Liver (tissue), 9 donors: ENCODE results near the gene ERO1B. TPM values are rescaled to one million over a fixed set of nuclear protein-coding genes. Genes with fewer than 3 reads are reported as not detected.

Source experiments
- DNase-seq: peaks from one replicate; pipeline ENCODE4 v3.0.0-alpha.2; 2017; ENCODE audit warnings: low spot score
- H3K27ac ChIP-seq, 2 donors: one replicate each; pipeline ENCODE4 v1.7.0; 2013; ENCODE audit warnings: inconsistent platforms in 2 of 2, low read length in 2 of 2, control low read depth in 1 of 2, low read depth in 1 of 2, mild to moderate bottlenecking in 1 of 2
- H3K27me3 ChIP-seq, 4 donors: one replicate each; pipeline versions ENCODE4 v1.6.1 to v1.7.0; 2013; ENCODE audit warnings: low read length in 3 of 4, inconsistent platforms in 1 of 4, mild to moderate bottlenecking in 1 of 4, moderate library complexity in 1 of 4; ENCODE audit not compliant: control insufficient read depth in 4 of 4, insufficient read depth in 4 of 4
- H3K36me3 ChIP-seq, 4 donors: one replicate each; pipeline versions ENCODE4 v1.6.1 to v1.7.0; 2013; ENCODE audit warnings: low read length in 3 of 4, mild to moderate bottlenecking in 3 of 4, low read depth in 1 of 4, moderate library complexity in 1 of 4; ENCODE audit not compliant: control insufficient read depth in 4 of 4, insufficient read depth in 3 of 4
- H3K4me1 ChIP-seq, 4 donors: one replicate each; pipeline versions ENCODE4 v1.6.1 to v1.7.0; 2013; ENCODE audit warnings: low read length in 3 of 4, mild to moderate bottlenecking in 3 of 4, moderate library complexity in 1 of 4; ENCODE audit not compliant: control insufficient read depth in 4 of 4, insufficient read depth in 4 of 4
- H3K4me3 ChIP-seq, 3 donors: one replicate each; pipeline versions ENCODE4 v1.6.1 to v1.7.0; 2013; ENCODE audit warnings: low read length in 3 of 3, control low read depth in 1 of 3, low read depth in 1 of 3, mild to moderate bottlenecking in 1 of 3
- H3K9ac ChIP-seq, 2 donors: one replicate each; pipeline ENCODE4 v1.7.0; 2013; ENCODE audit warnings: low read length in 2 of 2, mild to moderate bottlenecking in 2 of 2, moderate library complexity in 2 of 2, control low read depth in 1 of 2, low read depth in 1 of 2
- H3K9me3 ChIP-seq, 4 donors: one replicate each; pipeline versions ENCODE4 v1.6.1 to v1.7.0; 2013; ENCODE audit warnings: low read length in 3 of 4; ENCODE audit not compliant: control insufficient read depth in 4 of 4
- ATF3 ChIP-seq: IDR thresholded peaks from 2 replicates; pipeline ENCODE4 v1.6.1; 2016; ENCODE audit warnings: antibody characterized with exemption
- EGR1 ChIP-seq, 2 donors: IDR thresholded peaks; 2 replicates each; pipeline ENCODE4 v1.6.1; 2016 to 2018; ENCODE audit warnings: antibody characterized with exemption in 2 of 2, low read depth in 2 of 2
- FOXA1 ChIP-seq: IDR thresholded peaks from 2 replicates; pipeline ENCODE4 v1.6.1; 2016; ENCODE audit warnings: antibody characterized with exemption
- FOXA2 ChIP-seq: IDR thresholded peaks from 2 replicates; pipeline ENCODE4 v1.6.1; 2016; ENCODE audit warnings: antibody characterized with exemption
- GABPA ChIP-seq, 2 donors: IDR thresholded peaks in 1 of 2; conservative IDR thresholded peaks in 1 of 2; 2 replicates each; pipeline ENCODE4 v1.6.1; 2016; ENCODE audit warnings: antibody characterized with exemption in 2 of 2, mild to moderate bottlenecking in 1 of 2, moderate library complexity in 1 of 2
- HNF4A ChIP-seq, 2 donors: conservative IDR thresholded peaks; 2 replicates each; pipeline ENCODE4 v1.6.1; 2016; ENCODE audit warnings: antibody characterized with exemption in 2 of 2, mild to moderate bottlenecking in 2 of 2
- HNF4G ChIP-seq: IDR thresholded peaks from 2 replicates; pipeline ENCODE4 v1.6.1; 2016; ENCODE audit warnings: antibody characterized with exemption
- JUND ChIP-seq, 2 donors: IDR thresholded peaks; 2 replicates each; pipeline ENCODE4 v1.6.1; 2016; ENCODE audit warnings: antibody characterized with exemption in 2 of 2
- MAX ChIP-seq: IDR thresholded peaks from 2 replicates; pipeline ENCODE4 v1.6.1; 2016; ENCODE audit warnings: antibody characterized with exemption
- NR2F2 ChIP-seq: IDR thresholded peaks from 2 replicates; pipeline ENCODE4 v1.6.1; 2016; ENCODE audit warnings: antibody characterized with exemption
- RAD21 ChIP-seq, 2 donors: IDR thresholded peaks; 2 replicates each; pipeline ENCODE4 v1.6.1; 2016; ENCODE audit warnings: antibody characterized with exemption in 2 of 2, mild to moderate bottlenecking in 2 of 2
- RXRA ChIP-seq, 2 donors: IDR thresholded peaks; 2 replicates each; pipeline ENCODE4 v1.6.1; 2017 to 2018; ENCODE audit warnings: antibody characterized with exemption in 2 of 2, mild to moderate bottlenecking in 1 of 2
- SP1 ChIP-seq: IDR thresholded peaks from 2 replicates; pipeline ENCODE4 v1.6.1; 2018; ENCODE audit warnings: antibody characterized with exemption, mild to moderate bottlenecking
- TAF1 ChIP-seq: conservative IDR thresholded peaks from 2 replicates; pipeline ENCODE4 v1.6.1; 2016; ENCODE audit warnings: antibody characterized with exemption, mild to moderate bottlenecking
- YY1 ChIP-seq: IDR thresholded peaks from 2 replicates; pipeline ENCODE4 v1.6.1; 2016; ENCODE audit warnings: antibody characterized with exemption, mild to moderate bottlenecking
- WGBS: extraction: QIAGEN DNeasy Blood & Tissue Kit; methylation state at CpG from one replicate; pipeline ENCODE4 v1.1.7; 2013; 5-methylcytosine and 5-hydroxymethylcytosine counted together
- polyA plus RNA-seq, 2 donors: library from polyadenylated mRNA; stranded (reverse) in 1 of 2; unstranded in 1 of 2; fragments of 200-250 nt in 1 of 2; fragments of >200 nt in 1 of 2; fragmentation: Nextera tagmentation in 1 of 2; extraction: Ambion mirVana in 1 of 2; gene quantifications; one replicate each; pipeline versions ENCODE4 v1.2.1 to v1.2.3, GENCODE V29; 2013 to 2015
- total RNA-seq, 2 donors: library from RNA; depleted of rRNA; stranded (reverse); fragments of >200 nt; gene quantifications; one replicate each; pipeline ENCODE4 v1.2.3, GENCODE V29; 2014
- TF ChIP-seq, protein P1 (sequence below): fragments of 150-350 bp; IDR thresholded peaks from 2 replicates; pipeline ENCODE4 v1.5.1; 2017; ENCODE audit warnings: improper control_type of control experiment, low read depth, low read length; ENCODE audit not compliant: missing input control
- TF ChIP-seq, protein P2 (sequence below): IDR thresholded peaks from 2 replicates; pipeline ENCODE4 v1.6.1; 2016; ENCODE audit warnings: antibody characterized with exemption
- TF ChIP-seq, protein P3 (sequence below): IDR thresholded peaks from 2 replicates; pipeline ENCODE4 v1.6.1; 2016; ENCODE audit warnings: antibody characterized with exemption, mild to moderate bottlenecking
- donor health status: healthy.
- donor health status: healthy.
- donor health status: healthy.
- donor health status: healthy.
- donor health status: healthy.

ERO1B gene
- total and polyA plus RNA-seq, 4 donors, result 5.5 to 22.9 (median 8.9) TPM

DNA sequence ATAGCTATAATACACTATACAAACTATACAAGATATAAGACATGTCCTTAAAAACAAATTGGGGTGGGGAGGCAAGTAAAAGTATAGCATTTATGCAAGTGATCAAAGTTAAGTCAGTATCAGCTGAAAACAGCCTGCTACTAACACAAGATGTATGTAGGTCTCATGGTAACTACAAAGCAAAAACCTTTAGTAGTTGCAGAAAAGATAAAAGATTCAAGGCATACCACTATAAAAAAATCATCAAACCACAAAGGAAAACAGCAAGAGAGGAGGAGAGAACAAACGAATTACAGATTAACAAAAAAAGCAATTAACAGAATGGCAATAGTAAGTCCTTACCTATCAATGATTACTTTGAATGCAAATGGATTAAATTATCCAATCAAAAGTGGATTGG, 22.7 kb downstream of the ERO1B start:
- DNase-seq, result no peak
- 97% methylated on average over 1 of the region's 1 CpG for WGBS
- no peak overlapping the region for H3K4me3 ChIP-seq
- peaks cover 0 to 6% (median 3%) of the 10 kb centered on the region in 4 donors for H3K9me3 ChIP-seq
- no peaks in the 10 kb centered on the region for H3K27me3 ChIP-seq
- H3K9ac ChIP-seq, result no peak overlapping the region
- peaks cover 0 to 4% (median 3%) of the 10 kb centered on the region in 4 donors for H3K36me3 ChIP-seq
- TF ChIP-seq, protein P1, sequence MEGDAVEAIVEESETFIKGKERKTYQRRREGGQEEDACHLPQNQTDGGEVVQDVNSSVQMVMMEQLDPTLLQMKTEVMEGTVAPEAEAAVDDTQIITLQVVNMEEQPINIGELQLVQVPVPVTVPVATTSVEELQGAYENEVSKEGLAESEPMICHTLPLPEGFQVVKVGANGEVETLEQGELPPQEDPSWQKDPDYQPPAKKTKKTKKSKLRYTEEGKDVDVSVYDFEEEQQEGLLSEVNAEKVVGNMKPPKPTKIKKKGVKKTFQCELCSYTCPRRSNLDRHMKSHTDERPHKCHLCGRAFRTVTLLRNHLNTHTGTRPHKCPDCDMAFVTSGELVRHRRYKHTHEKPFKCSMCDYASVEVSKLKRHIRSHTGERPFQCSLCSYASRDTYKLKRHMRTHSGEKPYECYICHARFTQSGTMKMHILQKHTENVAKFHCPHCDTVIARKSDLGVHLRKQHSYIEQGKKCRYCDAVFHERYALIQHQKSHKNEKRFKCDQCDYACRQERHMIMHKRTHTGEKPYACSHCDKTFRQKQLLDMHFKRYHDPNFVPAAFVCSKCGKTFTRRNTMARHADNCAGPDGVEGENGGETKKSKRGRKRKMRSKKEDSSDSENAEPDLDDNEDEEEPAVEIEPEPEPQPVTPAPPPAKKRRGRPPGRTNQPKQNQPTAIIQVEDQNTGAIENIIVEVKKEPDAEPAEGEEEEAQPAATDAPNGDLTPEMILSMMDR, result no peak
- TF ChIP-seq YY1 (no peak), MAX (no peak), EGR1 (IDR thresholded peaks at IDR 0.05; ENCODE audit: low read depth in 2 of 2) (no peak), FOXA2 (no peak), HNF4G (no peak), ATF3 (no peak), FOXA1 (no peak), GABPA (IDR thresholded peaks at IDR 0.05 in 1 of 2, conservative IDR thresholded peaks at IDR 0.05 in 1 of 2) (no peak), SP1 (no peak), RAD21 (IDR thresholded peaks at IDR 0.05) (no peak)
- H3K4me1 ChIP-seq, result no peaks in the 10 kb centered on the region
- H3K27ac ChIP-seq, result no peak overlapping the region

- TF ChIP-seq TAF1 (no peak), EGR1 (IDR thresholded peaks at IDR 0.05; ENCODE audit: low read depth in 2 of 2) (no peak), RAD21 (IDR thresholded peaks at IDR 0.05) (no peak), HNF4G (no peak), NR2F2 (no peak), GABPA (IDR thresholded peaks at IDR 0.05 in 1 of 2, conservative IDR thresholded peaks at IDR 0.05 in 1 of 2) (no peak), ATF3 (no peak), HNF4A (conservative IDR thresholded peaks at IDR 0.05) (no peak), FOXA2 (no peak), MAX (no peak), RXRA (IDR thresholded peaks at IDR 0.05) (no peak), JUND (IDR thresholded peaks at IDR 0.05) (no peak), FOXA1 (no peak), SP1 (no peak), YY1 (no peak)
- TF ChIP-seq, protein P1, result no peak
- TF ChIP-seq, protein P2, sequence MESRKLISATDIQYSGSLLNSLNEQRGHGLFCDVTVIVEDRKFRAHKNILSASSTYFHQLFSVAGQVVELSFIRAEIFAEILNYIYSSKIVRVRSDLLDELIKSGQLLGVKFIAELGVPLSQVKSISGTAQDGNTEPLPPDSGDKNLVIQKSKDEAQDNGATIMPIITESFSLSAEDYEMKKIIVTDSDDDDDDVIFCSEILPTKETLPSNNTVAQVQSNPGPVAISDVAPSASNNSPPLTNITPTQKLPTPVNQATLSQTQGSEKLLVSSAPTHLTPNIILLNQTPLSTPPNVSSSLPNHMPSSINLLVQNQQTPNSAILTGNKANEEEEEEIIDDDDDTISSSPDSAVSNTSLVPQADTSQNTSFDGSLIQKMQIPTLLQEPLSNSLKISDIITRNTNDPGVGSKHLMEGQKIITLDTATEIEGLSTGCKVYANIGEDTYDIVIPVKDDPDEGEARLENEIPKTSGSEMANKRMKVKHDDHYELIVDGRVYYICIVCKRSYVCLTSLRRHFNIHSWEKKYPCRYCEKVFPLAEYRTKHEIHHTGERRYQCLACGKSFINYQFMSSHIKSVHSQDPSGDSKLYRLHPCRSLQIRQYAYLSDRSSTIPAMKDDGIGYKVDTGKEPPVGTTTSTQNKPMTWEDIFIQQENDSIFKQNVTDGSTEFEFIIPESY, result no peak
- TF ChIP-seq, protein P3, sequence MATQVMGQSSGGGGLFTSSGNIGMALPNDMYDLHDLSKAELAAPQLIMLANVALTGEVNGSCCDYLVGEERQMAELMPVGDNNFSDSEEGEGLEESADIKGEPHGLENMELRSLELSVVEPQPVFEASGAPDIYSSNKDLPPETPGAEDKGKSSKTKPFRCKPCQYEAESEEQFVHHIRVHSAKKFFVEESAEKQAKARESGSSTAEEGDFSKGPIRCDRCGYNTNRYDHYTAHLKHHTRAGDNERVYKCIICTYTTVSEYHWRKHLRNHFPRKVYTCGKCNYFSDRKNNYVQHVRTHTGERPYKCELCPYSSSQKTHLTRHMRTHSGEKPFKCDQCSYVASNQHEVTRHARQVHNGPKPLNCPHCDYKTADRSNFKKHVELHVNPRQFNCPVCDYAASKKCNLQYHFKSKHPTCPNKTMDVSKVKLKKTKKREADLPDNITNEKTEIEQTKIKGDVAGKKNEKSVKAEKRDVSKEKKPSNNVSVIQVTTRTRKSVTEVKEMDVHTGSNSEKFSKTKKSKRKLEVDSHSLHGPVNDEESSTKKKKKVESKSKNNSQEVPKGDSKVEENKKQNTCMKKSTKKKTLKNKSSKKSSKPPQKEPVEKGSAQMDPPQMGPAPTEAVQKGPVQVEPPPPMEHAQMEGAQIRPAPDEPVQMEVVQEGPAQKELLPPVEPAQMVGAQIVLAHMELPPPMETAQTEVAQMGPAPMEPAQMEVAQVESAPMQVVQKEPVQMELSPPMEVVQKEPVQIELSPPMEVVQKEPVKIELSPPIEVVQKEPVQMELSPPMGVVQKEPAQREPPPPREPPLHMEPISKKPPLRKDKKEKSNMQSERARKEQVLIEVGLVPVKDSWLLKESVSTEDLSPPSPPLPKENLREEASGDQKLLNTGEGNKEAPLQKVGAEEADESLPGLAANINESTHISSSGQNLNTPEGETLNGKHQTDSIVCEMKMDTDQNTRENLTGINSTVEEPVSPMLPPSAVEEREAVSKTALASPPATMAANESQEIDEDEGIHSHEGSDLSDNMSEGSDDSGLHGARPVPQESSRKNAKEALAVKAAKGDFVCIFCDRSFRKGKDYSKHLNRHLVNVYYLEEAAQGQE, result no peak
- Histone ChIP-seq H3K9ac (no peak overlapping the region), H3K27ac (no peak overlapping the region), H3K36me3 (peaks cover 0 to 4% (median 3%) of the 10 kb centered on the region in 4 donors), H3K9me3 (peaks cover 0 to 6% (median 3%) of the 10 kb centered on the region in 4 donors), H3K4me1 (no peaks in the 10 kb centered on the region), H3K27me3 (no peaks in the 10 kb centered on the region), H3K4me3 (peak overlapping the region in 1 of 3 donors; percentile 22)
- DNase-seq, result no peak
- WGBS, result 84% methylated on average over 4 of the region's 4 CpGs
Measured at GRCh38 chr1:236258114-236258622, 23.6 kb downstream of the ERO1B start.
